ENCODE data around the gene MARVELD1. TPM values are rescaled to one million over a fixed set of nuclear protein-coding genes. Genes with fewer than 3 reads are reported as not detected.

MARVELD1 gene
- total and polyA plus RNA-seq, 2 of the 13 experiments (the other 11 are each of a cell fraction or from before 2014, with no cell fraction given) = not detected

DNA sequence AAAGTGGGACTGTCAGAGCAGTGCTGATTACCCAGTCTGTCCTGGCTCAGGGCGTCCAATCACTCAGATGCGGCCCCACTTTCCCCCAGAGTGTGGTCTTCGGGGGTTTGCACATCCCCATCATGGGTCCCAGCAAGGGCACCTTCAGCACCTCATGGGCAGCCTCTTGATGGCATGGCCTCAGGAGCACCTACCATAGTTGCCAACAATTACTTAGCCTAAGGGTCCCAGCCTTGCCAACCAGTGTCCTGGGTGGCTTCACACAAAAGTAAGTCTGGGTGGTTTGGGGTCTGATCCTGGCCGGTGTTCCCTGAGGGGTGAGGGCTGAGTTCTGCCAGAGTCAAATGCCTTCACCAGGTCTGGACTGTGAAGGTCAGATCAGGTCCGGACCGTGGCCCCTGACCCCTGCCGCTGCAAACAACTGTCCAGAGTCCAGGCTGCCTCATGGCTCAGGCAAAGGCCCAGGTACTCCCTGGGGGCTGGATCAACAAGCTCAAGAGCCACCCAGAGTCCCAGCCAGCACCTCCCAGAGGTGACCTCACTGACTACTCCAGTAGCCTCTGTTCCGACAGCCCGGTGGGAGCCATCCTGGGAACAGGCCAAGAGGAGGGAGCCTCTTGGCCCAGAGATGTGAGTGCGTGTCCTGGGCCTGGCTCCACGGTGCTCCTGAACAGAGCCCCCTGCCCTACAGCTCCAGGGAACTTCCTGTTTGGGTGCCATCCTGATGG, 6.2 kb upstream of the MARVELD1 start (continued):
- TF ChIP-seq ZNF552 (CRISPR knock-in tag; IDR thresholded peaks at IDR 0.05; ENCODE audit: borderline replicate concordance) = 0 out of 2 replicates have a peak, but pooled peaks have one; percentile 60
- peak; percentile 41; the same call in 1 of the 2 replicates for TF ChIP-seq HMG20A (CRISPR knock-in tag; IDR thresholded peaks at IDR 0.05; ENCODE audit: borderline replicate concordance)
- peak; percentile 9 for TF ChIP-seq SKI (IDR thresholded peaks at IDR 0.05; ENCODE audit: partially characterized antibody)
- TF ChIP-seq JUNB (CRISPR knock-in tag; IDR thresholded peaks at IDR 0.05; ENCODE audit: borderline replicate concordance) = no peak
- peak; percentile 60; the same call in 1 of the 2 replicates for TF ChIP-seq NFKB2 (CRISPR knock-in tag; IDR thresholded peaks at IDR 0.05; ENCODE audit: borderline replicate concordance)
- no peak for TF ChIP-seq ZSCAN29 (CRISPR knock-in tag; conservative IDR thresholded peaks at IDR 0.05)
- TF ChIP-seq RFXAP (CRISPR knock-in tag; IDR thresholded peaks at IDR 0.05; ENCODE audit: borderline replicate concordance) = peak; percentile 61; the same call in 1 of the 2 replicates
- TF ChIP-seq ZMAT5 (CRISPR knock-in tag; IDR thresholded peaks at IDR 0.05; ENCODE audit: borderline replicate concordance, low read depth) = no peak
- peak; percentile 93 for TF ChIP-seq MYC (CRISPR knock-in tag; IDR thresholded peaks at IDR 0.05; ENCODE audit: borderline replicate concordance)
- TF ChIP-seq, protein P1, sequence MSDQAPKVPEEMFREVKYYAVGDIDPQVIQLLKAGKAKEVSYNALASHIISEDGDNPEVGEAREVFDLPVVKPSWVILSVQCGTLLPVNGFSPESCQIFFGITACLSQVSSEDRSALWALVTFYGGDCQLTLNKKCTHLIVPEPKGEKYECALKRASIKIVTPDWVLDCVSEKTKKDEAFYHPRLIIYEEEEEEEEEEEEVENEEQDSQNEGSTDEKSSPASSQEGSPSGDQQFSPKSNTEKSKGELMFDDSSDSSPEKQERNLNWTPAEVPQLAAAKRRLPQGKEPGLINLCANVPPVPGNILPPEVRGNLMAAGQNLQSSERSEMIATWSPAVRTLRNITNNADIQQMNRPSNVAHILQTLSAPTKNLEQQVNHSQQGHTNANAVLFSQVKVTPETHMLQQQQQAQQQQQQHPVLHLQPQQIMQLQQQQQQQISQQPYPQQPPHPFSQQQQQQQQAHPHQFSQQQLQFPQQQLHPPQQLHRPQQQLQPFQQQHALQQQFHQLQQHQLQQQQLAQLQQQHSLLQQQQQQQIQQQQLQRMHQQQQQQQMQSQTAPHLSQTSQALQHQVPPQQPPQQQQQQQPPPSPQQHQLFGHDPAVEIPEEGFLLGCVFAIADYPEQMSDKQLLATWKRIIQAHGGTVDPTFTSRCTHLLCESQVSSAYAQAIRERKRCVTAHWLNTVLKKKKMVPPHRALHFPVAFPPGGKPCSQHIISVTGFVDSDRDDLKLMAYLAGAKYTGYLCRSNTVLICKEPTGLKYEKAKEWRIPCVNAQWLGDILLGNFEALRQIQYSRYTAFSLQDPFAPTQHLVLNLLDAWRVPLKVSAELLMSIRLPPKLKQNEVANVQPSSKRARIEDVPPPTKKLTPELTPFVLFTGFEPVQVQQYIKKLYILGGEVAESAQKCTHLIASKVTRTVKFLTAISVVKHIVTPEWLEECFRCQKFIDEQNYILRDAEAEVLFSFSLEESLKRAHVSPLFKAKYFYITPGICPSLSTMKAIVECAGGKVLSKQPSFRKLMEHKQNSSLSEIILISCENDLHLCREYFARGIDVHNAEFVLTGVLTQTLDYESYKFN (CRISPR knock-in tag; conservative IDR thresholded peaks at IDR 0.05) = peak; percentile 90
- peak; percentile 77; the same call in 1 of the 2 replicates for TF ChIP-seq REPIN1 (CRISPR knock-in tag; IDR thresholded peaks at IDR 0.05; ENCODE audit: borderline replicate concordance, low read depth)
- TF ChIP-seq, protein P2, sequence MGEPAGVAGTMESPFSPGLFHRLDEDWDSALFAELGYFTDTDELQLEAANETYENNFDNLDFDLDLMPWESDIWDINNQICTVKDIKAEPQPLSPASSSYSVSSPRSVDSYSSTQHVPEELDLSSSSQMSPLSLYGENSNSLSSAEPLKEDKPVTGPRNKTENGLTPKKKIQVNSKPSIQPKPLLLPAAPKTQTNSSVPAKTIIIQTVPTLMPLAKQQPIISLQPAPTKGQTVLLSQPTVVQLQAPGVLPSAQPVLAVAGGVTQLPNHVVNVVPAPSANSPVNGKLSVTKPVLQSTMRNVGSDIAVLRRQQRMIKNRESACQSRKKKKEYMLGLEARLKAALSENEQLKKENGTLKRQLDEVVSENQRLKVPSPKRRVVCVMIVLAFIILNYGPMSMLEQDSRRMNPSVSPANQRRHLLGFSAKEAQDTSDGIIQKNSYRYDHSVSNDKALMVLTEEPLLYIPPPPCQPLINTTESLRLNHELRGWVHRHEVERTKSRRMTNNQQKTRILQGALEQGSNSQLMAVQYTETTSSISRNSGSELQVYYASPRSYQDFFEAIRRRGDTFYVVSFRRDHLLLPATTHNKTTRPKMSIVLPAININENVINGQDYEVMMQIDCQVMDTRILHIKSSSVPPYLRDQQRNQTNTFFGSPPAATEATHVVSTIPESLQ (CRISPR knock-in tag; conservative IDR thresholded peaks at IDR 0.05) = no peak
- TF ChIP-seq SMAD3 (CRISPR knock-in tag; IDR thresholded peaks at IDR 0.05) = 0 out of 2 replicates have a peak, but pooled peaks have one; percentile 72
- TF ChIP-seq ZNF7 (CRISPR knock-in tag; IDR thresholded peaks at IDR 0.05) = peak; percentile 72; the same call in 1 of the 2 replicates
- TF ChIP-seq GZF1 (CRISPR knock-in tag; IDR thresholded peaks at IDR 0.05) = no peak
- TF ChIP-seq ZNF513 (CRISPR knock-in tag; conservative IDR thresholded peaks at IDR 0.05) = no peak
- TF ChIP-seq, protein P3, sequence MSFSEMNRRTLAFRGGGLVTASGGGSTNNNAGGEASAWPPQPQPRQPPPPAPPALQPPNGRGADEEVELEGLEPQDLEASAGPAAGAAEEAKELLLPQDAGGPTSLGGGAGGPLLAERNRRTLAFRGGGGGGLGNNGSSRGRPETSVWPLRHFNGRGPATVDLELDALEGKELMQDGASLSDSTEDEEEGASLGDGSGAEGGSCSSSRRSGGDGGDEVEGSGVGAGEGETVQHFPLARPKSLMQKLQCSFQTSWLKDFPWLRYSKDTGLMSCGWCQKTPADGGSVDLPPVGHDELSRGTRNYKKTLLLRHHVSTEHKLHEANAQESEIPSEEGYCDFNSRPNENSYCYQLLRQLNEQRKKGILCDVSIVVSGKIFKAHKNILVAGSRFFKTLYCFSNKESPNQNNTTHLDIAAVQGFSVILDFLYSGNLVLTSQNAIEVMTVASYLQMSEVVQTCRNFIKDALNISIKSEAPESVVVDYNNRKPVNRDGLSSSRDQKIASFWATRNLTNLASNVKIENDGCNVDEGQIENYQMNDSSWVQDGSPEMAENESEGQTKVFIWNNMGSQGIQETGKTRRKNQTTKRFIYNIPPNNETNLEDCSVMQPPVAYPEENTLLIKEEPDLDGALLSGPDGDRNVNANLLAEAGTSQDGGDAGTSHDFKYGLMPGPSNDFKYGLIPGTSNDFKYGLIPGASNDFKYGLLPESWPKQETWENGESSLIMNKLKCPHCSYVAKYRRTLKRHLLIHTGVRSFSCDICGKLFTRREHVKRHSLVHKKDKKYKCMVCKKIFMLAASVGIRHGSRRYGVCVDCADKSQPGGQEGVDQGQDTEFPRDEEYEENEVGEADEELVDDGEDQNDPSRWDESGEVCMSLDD (CRISPR knock-in tag; IDR thresholded peaks at IDR 0.05; ENCODE audit: borderline replicate concordance) = 0 out of 2 replicates have a peak, but pooled peaks have one; percentile 23
- TF ChIP-seq ZNF383 (CRISPR knock-in tag; IDR thresholded peaks at IDR 0.05; ENCODE audit: borderline replicate concordance) = no peak

Measured in HepG2 (cell line).